Keratinocyte (primary cell): ENCODE data around the gene BTG2.

ENCODE experiments used
- CTCF ChIP-seq, 3 experiments: IDR thresholded peaks in 1 of 3; conservative IDR thresholded peaks in 1 of 3; optimal IDR thresholded peaks in 1 of 3; 2 replicates in 2 of 3; 3 replicates in 1 of 3; pipeline versions ENCODE3 to v1.5.1; 2011; ENCODE audit warnings: low read length in 3 of 3, mild to moderate bottlenecking in 3 of 3, moderate library complexity in 2 of 3, control low read depth in 1 of 3, inconsistent platforms in 1 of 3; ENCODE audit not compliant: insufficient read depth in 2 of 3; ENCODE audit errors: extremely low read depth in 1 of 3
- EZH2 ChIP-seq: IDR thresholded peaks from one replicate; pipeline ENCODE4 v1.6.1; 2012; ENCODE audit warnings: inconsistent platforms, mild to moderate bottlenecking, low read length, moderate library complexity

DNA sequence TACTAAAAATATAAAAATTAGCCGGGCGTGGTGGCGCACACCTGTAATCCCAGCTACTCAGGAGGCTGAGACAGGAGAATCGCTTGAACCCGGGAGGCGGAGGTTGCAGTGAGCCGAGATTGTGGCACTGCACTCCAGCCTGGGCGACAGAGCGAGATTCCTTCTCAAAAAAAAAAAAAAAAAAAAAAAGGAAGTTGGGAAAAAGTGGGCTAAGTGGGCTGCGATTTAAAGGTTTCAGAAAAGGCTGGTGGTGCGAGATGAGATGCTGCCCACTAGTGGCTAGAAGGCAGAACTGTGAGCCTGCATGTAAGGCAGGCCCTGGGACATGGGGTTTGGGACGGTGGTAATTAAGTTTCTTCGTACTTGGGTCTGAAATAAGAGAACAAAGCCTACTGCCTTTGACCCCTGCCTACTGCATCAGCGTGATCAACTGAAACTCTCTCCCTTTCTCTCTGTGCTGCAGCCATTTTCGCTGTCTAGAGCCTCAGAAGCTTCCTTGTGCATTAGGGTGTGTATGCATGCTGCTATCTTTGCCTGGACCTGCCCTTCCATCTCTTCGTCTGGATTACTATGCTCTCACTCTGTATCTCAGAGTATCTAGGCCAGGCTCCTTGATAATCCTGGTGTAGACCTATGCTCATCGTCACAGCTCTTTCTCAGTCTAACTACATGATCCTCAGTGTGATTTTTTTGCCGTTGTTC is 33.2 kb downstream of the BTG2 start:
- TF ChIP-seq CTCF (optimal IDR thresholded peaks at IDR 0.05 in 1 of 3, IDR thresholded peaks at IDR 0.05 in 1 of 3, conservative IDR thresholded peaks at IDR 0.05 in 1 of 3; ENCODE audit: extremely low read depth in 1 of 3, insufficient read depth in 2 of 3, low read length in 3 of 3) (peak; percentile 95 to 98 (median 97)), EZH2 (no peak)
